Peyer's patch (tissue), 4 donors: Measurements from ENCODE around the gene C17orf50. TPM values are rescaled to one million over a fixed set of nuclear protein-coding genes. Genes with fewer than 3 reads are reported as not detected.
"Not testable (repeated sequence)": the region's sequence is repeated elsewhere in the genome, so short reads cannot be mapped to it uniquely, and the experiment has no call there.

ENCODE experiments used
- DNase-seq, 3 donors: peaks; one replicate each; pipeline ENCODE4 v3.0.0-alpha.2; 2017 to 2019
- H3K27ac ChIP-seq, 4 donors: fragments of 200-600 bp; sonication (generic); one replicate each; pipeline ENCODE4 v1.5.1; 2016 to 2019
- H3K27me3 ChIP-seq, 2 donors: fragments of 200-600 bp; sonication (generic); one replicate each; pipeline ENCODE4 v1.5.1; 2019
- H3K36me3 ChIP-seq, 3 donors: fragments of 200-600 bp; sonication (generic); one replicate each; pipeline ENCODE4 v1.5.1; 2016 to 2019
- H3K4me1 ChIP-seq, 4 donors: fragments of 200-600 bp; sonication (generic); one replicate each; pipeline ENCODE4 v1.5.1; 2016 to 2019
- H3K4me3 ChIP-seq, 4 donors: fragments of 200-600 bp; sonication (generic); 1 replicate in 3 of 4; 2 replicates in 1 of 4; pipeline ENCODE4 v1.5.1; 2016 to 2019; ENCODE audit warnings: mild to moderate bottlenecking in 1 of 4
- H3K9me3 ChIP-seq, 4 donors: fragments of 200-600 bp; sonication (generic); one replicate each; pipeline ENCODE4 v1.5.1; 2016 to 2019; ENCODE audit warnings: mild to moderate bottlenecking in 1 of 4
- CTCF ChIP-seq, 6 experiments: fragments of 450-650 bp in 4 of 6; fragments of 200-600 bp in 2 of 6; sonication (generic) in 1 of 6; IDR thresholded peaks; one replicate each; pipeline ENCODE4 v1.5.1; 2017 to 2019; ENCODE audit warnings: antibody characterized with exemption in 6 of 6, mild to moderate bottlenecking in 3 of 6, moderate library complexity in 1 of 6
- POLR2A ChIP-seq, 2 donors: fragments of 450-650 bp; IDR thresholded peaks; one replicate each; pipeline ENCODE4 v1.5.1; 2017; ENCODE audit warnings: antibody characterized with exemption in 2 of 2, mild to moderate bottlenecking in 2 of 2, moderate library complexity in 2 of 2
- total RNA-seq, 4 donors: library from RNA; depleted of rRNA; stranded (reverse); fragments of >200 nt; gene quantifications; one replicate each; pipeline ENCODE4 v1.1.0, GENCODE V29; 2016

C17orf50 gene
- total RNA-seq, 4 donors from 2014 or later: not detected

- no peak overlapping the region for H3K4me3 ChIP-seq
- H3K9me3 ChIP-seq: no peaks in the 10 kb centered on the region
- no peak for DNase-seq
- no peak for TF ChIP-seq CTCF (IDR thresholded peaks at IDR 0.05)
- TF ChIP-seq POLR2A (IDR thresholded peaks at IDR 0.05): no peak
- H3K4me1 ChIP-seq: peaks cover 0 to 20% (median 2%) of the 10 kb centered on the region in 4 donors
- H3K27ac ChIP-seq: no peak overlapping the region
- H3K36me3 ChIP-seq: no peaks in the 10 kb centered on the region
- peaks cover 0 to 4% of the 10 kb centered on the region in 2 donors for H3K27me3 ChIP-seq
Measured at GRCh38 chr17:35748979-35749378, 11.7 kb upstream of the C17orf50 start.

- TF ChIP-seq POLR2A (IDR thresholded peaks at IDR 0.05): no peak
- Histone ChIP-seq H3K27me3 (peaks cover 0 to 4% of the 10 kb centered on the region in 2 donors), H3K4me1 (peaks cover 0 to 20% (median 2%) of the 10 kb centered on the region in 4 donors), H3K36me3 (no peaks in the 10 kb centered on the region), H3K9me3 (no peaks in the 10 kb centered on the region), H3K4me3 (peak overlapping the region in 1 of 4 donors; percentile 5), H3K27ac (no peak overlapping the region)
- DNase-seq: no peak
Measured at GRCh38 chr17:35749560-35750412, 10.9 kb upstream of the C17orf50 start.

GRCh38 chr17:35750526-35751395 lies 9.9 kb upstream of the C17orf50 start:
- Histone ChIP-seq H3K36me3 (no peaks in the 10 kb centered on the region), H3K27ac (no peak overlapping the region), H3K4me1 (peaks cover 0 to 20% (median 2%) of the 10 kb centered on the region in 4 donors), H3K4me3 (no peak overlapping the region), H3K27me3 (peaks cover 0 to 4% of the 10 kb centered on the region in 2 donors), H3K9me3 (no peaks in the 10 kb centered on the region)
- TF ChIP-seq CTCF (IDR thresholded peaks at IDR 0.05) (no peak), POLR2A (IDR thresholded peaks at IDR 0.05) (no peak)
- no peak for DNase-seq

- not testable (repeated sequence) for H3K36me3 ChIP-seq, H3K9me3 ChIP-seq, H3K27me3 ChIP-seq, H3K4me3 ChIP-seq, H3K27ac ChIP-seq, DNase-seq
- H3K4me1 ChIP-seq: peaks cover 0 to 20% (median 2%) of the 10 kb centered on the region in 4 donors
Measured at GRCh38 chr17:35751541-35751940, 9.1 kb upstream of the C17orf50 start.

- Histone ChIP-seq H3K4me3 (no peak overlapping the region), H3K9me3 (no peaks in the 10 kb centered on the region), H3K27ac (no peak overlapping the region), H3K36me3 (no peaks in the 10 kb centered on the region), H3K27me3 (peaks cover 0 to 4% of the 10 kb centered on the region in 2 donors), H3K4me1 (peaks cover 0 to 17% (median 2%) of the 10 kb centered on the region in 4 donors)
- DNase-seq: no peak
- TF ChIP-seq CTCF (IDR thresholded peaks at IDR 0.05) (no peak), POLR2A (IDR thresholded peaks at IDR 0.05) (no peak)
Measured at GRCh38 chr17:35752471-35752870, 8.2 kb upstream of the C17orf50 start.

GRCh38 chr17:35752945-35753764 lies 7.5 kb upstream of the C17orf50 start, which contains the start of gene GAS2L2:
Gene GAS2L2, minus strand, starts transcription at chr17:35753239. Its CDS starts 389 bp downstream, at chr17:35752850.
- no peak for DNase-seq
- Histone ChIP-seq H3K4me3 (no peak within 1 kb of the TSS), H3K9me3 (no peaks in the 10 kb centered on the region), H3K27ac (no peak within 1 kb of the TSS), H3K27me3 (peaks cover 0 to 4% of the 10 kb centered on the region in 2 donors), H3K36me3 (no peaks in the 10 kb centered on the region), H3K4me1 (peaks cover 0 to 12% (median 2%) of the 10 kb centered on the region in 4 donors)
- TF ChIP-seq POLR2A (IDR thresholded peaks at IDR 0.05) (no peak), CTCF (IDR thresholded peaks at IDR 0.05) (no peak)
